NCI-H187 (cell line): Measurements from ENCODE around the gene GOLGA5.
A peak's percentile ranks its signal among the peaks of the same experiment; 100 is the strongest.
"Not testable (repeated sequence)": the region's sequence is repeated elsewhere in the genome, so short reads cannot be mapped to it uniquely, and the experiment has no call there.

ENCODE experiments used
- DNase-seq, 2 experiments: peaks; one replicate each; lab custom pipeline; 2025; lab: John Stamatoyannopoulos, UW

The GOLGA5 gene, protein sequence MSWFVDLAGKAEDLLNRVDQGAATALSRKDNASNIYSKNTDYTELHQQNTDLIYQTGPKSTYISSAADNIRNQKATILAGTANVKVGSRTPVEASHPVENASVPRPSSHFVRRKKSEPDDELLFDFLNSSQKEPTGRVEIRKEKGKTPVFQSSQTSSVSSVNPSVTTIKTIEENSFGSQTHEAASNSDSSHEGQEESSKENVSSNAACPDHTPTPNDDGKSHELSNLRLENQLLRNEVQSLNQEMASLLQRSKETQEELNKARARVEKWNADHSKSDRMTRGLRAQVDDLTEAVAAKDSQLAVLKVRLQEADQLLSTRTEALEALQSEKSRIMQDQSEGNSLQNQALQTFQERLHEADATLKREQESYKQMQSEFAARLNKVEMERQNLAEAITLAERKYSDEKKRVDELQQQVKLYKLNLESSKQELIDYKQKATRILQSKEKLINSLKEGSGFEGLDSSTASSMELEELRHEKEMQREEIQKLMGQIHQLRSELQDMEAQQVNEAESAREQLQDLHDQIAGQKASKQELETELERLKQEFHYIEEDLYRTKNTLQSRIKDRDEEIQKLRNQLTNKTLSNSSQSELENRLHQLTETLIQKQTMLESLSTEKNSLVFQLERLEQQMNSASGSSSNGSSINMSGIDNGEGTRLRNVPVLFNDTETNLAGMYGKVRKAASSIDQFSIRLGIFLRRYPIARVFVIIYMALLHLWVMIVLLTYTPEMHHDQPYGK

GRCh38 chr14:92793709-92794546, at the start of gene GOLGA5:
Gene GOLGA5 (plus strand): TSS chr14:92794305. CDS start chr14:92797438, 3,133 bp downstream.
- peak; percentile 99 for DNase-seq

- no peak for DNase-seq
These were observed 46.3 kb upstream of the GOLGA5 start for GRCh38 chr14:92747701-92748258.

GRCh38 chr14:92748259-92749016, 45.7 kb upstream of the GOLGA5 start, which contains the start of gene LGMN:
Gene LGMN (minus strand): TSS chr14:92748627. CDS start chr14:92732786, 15,841 bp downstream.
- peak; percentile 77 to 95 for DNase-seq

DNA sequence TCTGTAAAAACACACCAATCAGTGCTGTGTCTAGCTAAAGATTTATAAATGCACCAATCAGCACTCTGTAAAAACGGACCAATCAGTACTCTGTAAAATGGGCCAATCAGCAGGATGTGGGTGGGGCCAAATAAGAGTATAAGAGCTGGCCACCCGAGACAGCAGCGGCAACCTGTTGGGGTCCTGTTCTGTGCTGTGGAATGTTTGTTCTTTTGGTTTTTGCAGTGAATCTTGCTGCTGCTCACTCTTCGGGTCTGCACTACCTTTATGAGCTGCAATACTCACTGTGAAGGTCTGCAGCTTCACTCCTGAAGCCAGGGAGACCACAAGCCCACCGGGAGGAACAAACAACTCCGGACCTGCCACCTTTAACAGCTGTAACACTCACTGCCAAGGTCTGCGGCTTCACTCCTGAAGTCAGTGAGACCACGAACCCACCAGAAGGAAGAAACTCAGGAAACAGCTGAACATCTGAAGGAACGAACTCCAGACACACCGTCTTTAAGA, 43.8 kb upstream of the GOLGA5 start:
- not testable (repeated sequence) for DNase-seq

DNA sequence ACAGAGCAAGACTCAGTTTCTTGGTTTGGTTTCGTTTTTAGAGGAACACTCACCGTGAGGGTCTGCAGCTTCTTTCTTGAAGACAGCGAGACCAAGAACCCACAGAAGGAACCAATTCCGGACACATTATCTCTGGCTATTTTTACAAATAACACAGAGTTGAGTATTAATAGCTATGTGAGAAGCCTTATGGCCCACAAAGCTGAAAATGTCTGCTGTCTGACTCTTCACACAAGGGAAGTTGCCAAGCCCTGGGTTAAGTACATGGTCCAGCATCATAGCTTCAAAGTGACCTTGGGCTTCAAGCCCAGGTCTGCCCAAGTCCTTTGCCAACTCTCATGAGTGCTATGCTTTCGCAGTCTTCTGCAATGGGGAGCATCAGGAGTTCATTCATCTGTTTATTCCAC, 43.1 kb upstream of the GOLGA5 start:
- no peak for DNase-seq

- no peak for DNase-seq
These were observed 42.3 kb upstream of the GOLGA5 start for GRCh38 chr14:92751819-92752218.

- DNase-seq, result no peak
These were observed 40.9 kb upstream of the GOLGA5 start for GRCh38 chr14:92753250-92753649.

- no peak for DNase-seq
These were observed 39.1 kb upstream of the GOLGA5 start for GRCh38 chr14:92754966-92755365.

GRCh38 chr14:92755495-92755894, 38.6 kb upstream of the GOLGA5 start:
- no peak for DNase-seq

DNA sequence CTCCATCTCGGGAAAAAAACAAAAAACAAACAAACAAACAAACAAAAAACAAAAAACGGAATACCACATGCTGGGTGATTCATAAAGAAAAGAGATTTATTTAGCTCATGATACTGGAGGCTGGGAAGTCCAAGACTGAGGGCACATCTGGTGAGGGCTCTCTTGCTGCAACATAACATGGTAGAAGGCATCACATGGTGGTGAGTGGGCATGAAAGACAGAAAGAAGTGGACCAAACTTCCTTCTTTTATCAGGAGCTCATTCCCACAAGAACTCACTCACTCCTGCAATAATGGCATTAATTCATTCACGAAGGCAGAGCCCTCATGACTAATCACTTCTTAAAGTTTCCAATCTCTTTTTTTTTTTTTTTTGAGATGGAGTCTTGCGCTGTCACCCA, 37.7 kb upstream of the GOLGA5 start:
- DNase-seq, result no peak

DNA sequence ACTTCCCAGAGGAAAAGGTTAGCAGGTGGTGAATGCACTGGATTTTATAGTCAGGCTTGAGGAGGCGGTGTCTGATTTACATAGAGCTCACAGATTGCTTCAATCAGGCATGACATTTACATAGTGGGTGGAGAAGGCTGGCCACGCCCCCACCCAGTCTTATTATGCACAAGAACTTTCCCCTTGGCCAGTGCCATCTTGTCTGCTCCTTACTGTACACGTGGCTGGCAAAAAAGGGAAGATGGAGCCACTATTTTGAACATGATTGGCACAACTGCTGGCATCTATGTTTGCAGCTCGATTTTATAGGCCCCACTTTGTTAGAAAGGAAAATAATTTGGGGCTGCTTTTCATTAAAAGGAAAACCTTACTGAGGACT, 34.8 kb upstream of the GOLGA5 start:
- peak; percentile 56 to 59 for DNase-seq

DNA sequence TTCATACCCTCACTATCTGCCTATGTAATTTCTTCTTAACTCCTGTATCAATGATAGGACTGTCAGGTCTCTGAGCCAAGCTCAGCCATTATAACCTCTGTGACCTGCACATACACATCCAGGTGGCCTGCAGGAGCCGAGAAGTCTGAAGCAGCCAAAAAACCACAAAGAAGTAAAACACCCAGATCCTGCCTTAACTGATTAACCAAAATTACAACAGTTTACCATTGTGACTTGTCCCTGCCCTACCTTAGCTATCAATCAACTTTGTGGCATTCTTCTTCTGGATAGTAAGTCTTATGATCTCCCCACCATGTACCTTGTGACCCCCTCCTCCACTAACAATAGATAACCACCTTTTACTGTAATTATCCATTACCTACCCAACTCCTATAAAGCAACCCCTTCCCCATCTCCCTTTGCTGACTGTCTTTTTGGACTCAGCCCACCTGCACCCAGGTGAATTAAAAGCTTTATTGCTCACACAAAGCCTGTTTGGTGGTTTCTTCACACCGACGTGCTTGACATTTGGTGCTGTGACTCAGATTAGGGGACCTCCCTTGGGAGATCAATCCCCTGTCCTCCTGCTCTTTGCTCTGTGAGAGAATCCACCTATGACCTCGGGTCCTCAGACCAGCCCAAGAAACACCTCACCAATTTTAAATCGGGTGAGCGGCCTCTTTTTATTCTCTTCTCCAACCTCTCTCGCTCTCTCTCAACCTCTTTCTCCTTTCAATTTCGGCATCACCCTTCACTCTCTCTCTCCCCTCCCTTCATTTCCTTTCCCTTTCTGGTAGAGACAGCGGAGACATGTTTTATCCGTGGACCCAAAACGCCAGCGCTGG, 34.2 kb upstream of the GOLGA5 start:
- no peak for DNase-seq

- DNase-seq, result no peak
These were observed 33.6 kb upstream of the GOLGA5 start for GRCh38 chr14:92760524-92760805.

DNA sequence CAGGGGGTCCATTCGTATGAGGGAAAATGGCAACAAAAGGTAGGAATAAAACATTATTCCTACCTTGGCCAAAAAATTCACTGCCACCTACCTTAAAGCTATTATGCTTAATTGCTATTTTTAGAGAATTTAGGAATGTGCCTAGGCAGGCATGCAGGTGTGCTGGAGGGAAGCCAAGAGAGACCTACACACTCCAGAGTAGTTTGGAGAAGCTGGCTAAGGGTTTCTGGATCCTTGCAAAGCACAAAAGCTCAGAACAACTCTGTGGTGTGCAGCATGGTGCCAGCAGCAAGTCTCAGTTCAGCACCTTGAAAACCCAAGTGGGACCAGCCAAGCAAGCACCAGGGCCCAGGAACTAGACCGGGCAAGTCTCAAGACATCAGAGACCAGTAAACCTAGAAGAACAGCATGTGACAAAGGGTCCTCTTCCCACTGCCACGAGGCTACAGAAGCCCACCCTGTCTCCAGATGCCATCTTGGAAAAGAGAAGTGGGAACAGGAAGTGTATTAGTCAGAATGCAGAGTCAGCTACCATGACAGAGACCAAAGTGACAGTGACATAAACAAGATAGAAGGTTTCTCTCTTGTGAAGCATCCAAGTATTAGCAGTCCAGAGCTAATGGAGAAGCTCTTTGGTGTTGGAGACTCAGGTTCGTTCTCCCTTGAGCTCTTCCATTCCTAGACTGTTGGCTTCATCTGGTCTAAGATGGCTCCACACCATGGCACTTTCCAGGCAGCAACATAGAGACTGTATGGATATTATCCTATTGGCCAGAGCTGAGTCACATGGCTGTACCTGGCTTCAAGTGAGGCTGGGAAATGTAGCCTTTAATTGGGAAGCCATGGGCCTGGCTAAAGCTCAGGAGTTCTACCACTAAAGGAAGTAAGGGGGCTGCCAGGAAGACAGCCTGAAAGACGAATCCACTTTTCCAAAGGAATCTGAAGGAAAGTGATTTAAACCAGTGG, 30.2 kb upstream of the GOLGA5 start:
- not testable (repeated sequence) for DNase-seq

DNA sequence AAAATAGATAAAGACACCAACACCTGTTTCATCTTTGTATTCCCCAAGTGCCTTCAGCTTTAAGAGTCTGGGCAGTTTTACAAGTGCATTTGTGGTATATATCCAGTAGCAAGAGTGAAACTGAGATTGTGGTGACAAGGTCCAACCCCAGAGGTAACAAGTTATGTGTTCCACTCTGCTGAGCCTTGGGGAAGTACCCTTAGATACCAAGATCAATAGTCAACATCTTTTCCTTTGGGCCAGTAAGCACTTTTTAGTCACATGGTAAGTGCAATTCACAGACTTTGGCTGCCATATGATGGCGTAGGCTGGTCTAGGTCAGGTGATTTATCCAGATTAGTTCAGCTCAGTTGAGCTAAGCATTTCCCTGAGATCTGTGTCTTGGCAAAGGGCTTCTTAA, 25.9 kb upstream of the GOLGA5 start:
- not testable (repeated sequence) for DNase-seq

- no peak for DNase-seq
These were observed 25.3 kb upstream of the GOLGA5 start for GRCh38 chr14:92768795-92769194.

DNA sequence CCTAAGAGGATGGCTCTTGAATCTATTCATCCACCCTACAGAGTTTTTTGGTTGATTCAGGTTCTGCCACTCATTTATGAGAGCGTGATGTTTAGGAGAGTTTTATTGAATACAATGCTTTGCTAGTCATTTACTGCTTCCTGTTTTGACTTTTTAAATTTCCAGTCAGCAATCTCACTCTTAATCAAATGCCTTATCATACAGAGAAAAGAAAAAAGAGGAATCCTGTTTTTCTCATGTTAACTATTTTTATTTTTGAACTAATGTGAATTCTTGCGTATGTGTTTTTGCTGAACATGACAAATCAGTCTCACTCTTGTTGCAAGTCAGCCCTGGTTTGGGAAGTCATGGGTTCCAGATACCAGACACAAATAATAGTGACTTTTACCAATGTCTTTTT, 23.6 kb upstream of the GOLGA5 start:
- no peak for DNase-seq

GRCh38 chr14:92774572-92774971, 19.5 kb upstream of the GOLGA5 start:
- no peak for DNase-seq

- DNase-seq, result not testable (repeated sequence)
These were observed 18.8 kb upstream of the GOLGA5 start for GRCh38 chr14:92775292-92775691.
